Liver (tissue), 9 donors: ENCODE data around the gene SYT2. TPM values are rescaled to one million over a fixed set of nuclear protein-coding genes. Genes with fewer than 3 reads are reported as not detected.

ENCODE experiments used
- DNase-seq: peaks from one replicate; pipeline ENCODE4 v3.0.0-alpha.2; 2017; ENCODE audit warnings: low spot score
- H3K27ac ChIP-seq, 2 donors: one replicate each; pipeline ENCODE4 v1.7.0; 2013; ENCODE audit warnings: inconsistent platforms in 2 of 2, low read length in 2 of 2, control low read depth in 1 of 2, low read depth in 1 of 2, mild to moderate bottlenecking in 1 of 2
- H3K27me3 ChIP-seq, 4 donors: one replicate each; pipeline versions ENCODE4 v1.6.1 to v1.7.0; 2013; ENCODE audit warnings: low read length in 3 of 4, inconsistent platforms in 1 of 4, mild to moderate bottlenecking in 1 of 4, moderate library complexity in 1 of 4; ENCODE audit not compliant: control insufficient read depth in 4 of 4, insufficient read depth in 4 of 4
- H3K36me3 ChIP-seq, 4 donors: one replicate each; pipeline versions ENCODE4 v1.6.1 to v1.7.0; 2013; ENCODE audit warnings: low read length in 3 of 4, mild to moderate bottlenecking in 3 of 4, low read depth in 1 of 4, moderate library complexity in 1 of 4; ENCODE audit not compliant: control insufficient read depth in 4 of 4, insufficient read depth in 3 of 4
- H3K4me1 ChIP-seq, 4 donors: one replicate each; pipeline versions ENCODE4 v1.6.1 to v1.7.0; 2013; ENCODE audit warnings: low read length in 3 of 4, mild to moderate bottlenecking in 3 of 4, moderate library complexity in 1 of 4; ENCODE audit not compliant: control insufficient read depth in 4 of 4, insufficient read depth in 4 of 4
- H3K4me3 ChIP-seq, 3 donors: one replicate each; pipeline versions ENCODE4 v1.6.1 to v1.7.0; 2013; ENCODE audit warnings: low read length in 3 of 3, control low read depth in 1 of 3, low read depth in 1 of 3, mild to moderate bottlenecking in 1 of 3
- H3K9ac ChIP-seq, 2 donors: one replicate each; pipeline ENCODE4 v1.7.0; 2013; ENCODE audit warnings: low read length in 2 of 2, mild to moderate bottlenecking in 2 of 2, moderate library complexity in 2 of 2, control low read depth in 1 of 2, low read depth in 1 of 2
- H3K9me3 ChIP-seq, 4 donors: one replicate each; pipeline versions ENCODE4 v1.6.1 to v1.7.0; 2013; ENCODE audit warnings: low read length in 3 of 4; ENCODE audit not compliant: control insufficient read depth in 4 of 4
- EGR1 ChIP-seq, 2 donors: IDR thresholded peaks; 2 replicates each; pipeline ENCODE4 v1.6.1; 2016 to 2018; ENCODE audit warnings: antibody characterized with exemption in 2 of 2, low read depth in 2 of 2
- FOXA1 ChIP-seq: IDR thresholded peaks from 2 replicates; pipeline ENCODE4 v1.6.1; 2016; ENCODE audit warnings: antibody characterized with exemption
- GABPA ChIP-seq, 2 donors: IDR thresholded peaks in 1 of 2; conservative IDR thresholded peaks in 1 of 2; 2 replicates each; pipeline ENCODE4 v1.6.1; 2016; ENCODE audit warnings: antibody characterized with exemption in 2 of 2, mild to moderate bottlenecking in 1 of 2, moderate library complexity in 1 of 2
- HNF4A ChIP-seq, 2 donors: conservative IDR thresholded peaks; 2 replicates each; pipeline ENCODE4 v1.6.1; 2016; ENCODE audit warnings: antibody characterized with exemption in 2 of 2, mild to moderate bottlenecking in 2 of 2
- HNF4G ChIP-seq: IDR thresholded peaks from 2 replicates; pipeline ENCODE4 v1.6.1; 2016; ENCODE audit warnings: antibody characterized with exemption
- JUND ChIP-seq, 2 donors: IDR thresholded peaks; 2 replicates each; pipeline ENCODE4 v1.6.1; 2016; ENCODE audit warnings: antibody characterized with exemption in 2 of 2
- NR2F2 ChIP-seq: IDR thresholded peaks from 2 replicates; pipeline ENCODE4 v1.6.1; 2016; ENCODE audit warnings: antibody characterized with exemption
- RAD21 ChIP-seq, 2 donors: IDR thresholded peaks; 2 replicates each; pipeline ENCODE4 v1.6.1; 2016; ENCODE audit warnings: antibody characterized with exemption in 2 of 2, mild to moderate bottlenecking in 2 of 2
- RXRA ChIP-seq, 2 donors: IDR thresholded peaks; 2 replicates each; pipeline ENCODE4 v1.6.1; 2017 to 2018; ENCODE audit warnings: antibody characterized with exemption in 2 of 2, mild to moderate bottlenecking in 1 of 2
- SP1 ChIP-seq: IDR thresholded peaks from 2 replicates; pipeline ENCODE4 v1.6.1; 2018; ENCODE audit warnings: antibody characterized with exemption, mild to moderate bottlenecking
- YY1 ChIP-seq: IDR thresholded peaks from 2 replicates; pipeline ENCODE4 v1.6.1; 2016; ENCODE audit warnings: antibody characterized with exemption, mild to moderate bottlenecking
- WGBS: extraction: QIAGEN DNeasy Blood & Tissue Kit; methylation state at CpG from one replicate; pipeline ENCODE4 v1.1.7; 2013; 5-methylcytosine and 5-hydroxymethylcytosine counted together
- polyA plus RNA-seq, 2 donors: library from polyadenylated mRNA; stranded (reverse) in 1 of 2; unstranded in 1 of 2; fragments of 200-250 nt in 1 of 2; fragments of >200 nt in 1 of 2; fragmentation: Nextera tagmentation in 1 of 2; extraction: Ambion mirVana in 1 of 2; gene quantifications; one replicate each; pipeline versions ENCODE4 v1.2.1 to v1.2.3, GENCODE V29; 2013 to 2015
- total RNA-seq, 2 donors: library from RNA; depleted of rRNA; stranded (reverse); fragments of >200 nt; gene quantifications; one replicate each; pipeline ENCODE4 v1.2.3, GENCODE V29; 2014
- TF ChIP-seq, protein P1 (sequence below): fragments of 150-350 bp; IDR thresholded peaks from 2 replicates; pipeline ENCODE4 v1.5.1; 2017; ENCODE audit warnings: improper control_type of control experiment, low read depth, low read length; ENCODE audit not compliant: missing input control
- TF ChIP-seq, protein P2 (sequence below): IDR thresholded peaks from 2 replicates; pipeline ENCODE4 v1.6.1; 2016; ENCODE audit warnings: antibody characterized with exemption
- TF ChIP-seq, protein P3 (sequence below): IDR thresholded peaks from 2 replicates; pipeline ENCODE4 v1.6.1; 2016; ENCODE audit warnings: antibody characterized with exemption
- TF ChIP-seq, protein P4 (sequence below): IDR thresholded peaks from 2 replicates; pipeline ENCODE4 v1.6.1; 2016; ENCODE audit warnings: antibody characterized with exemption, mild to moderate bottlenecking
- TF ChIP-seq, protein P5 (sequence below): IDR thresholded peaks from 2 replicates; pipeline ENCODE4 v1.6.1; 2016; ENCODE audit warnings: antibody characterized with exemption
- donor health status: healthy.
- donor health status: healthy.
- donor health status: healthy.
- donor health status: healthy.
- donor health status: healthy.

Gene SYT2
- total and polyA plus RNA-seq, 4 donors, result under 0.01 to 0.07 TPM; not detected in 2

DNA sequence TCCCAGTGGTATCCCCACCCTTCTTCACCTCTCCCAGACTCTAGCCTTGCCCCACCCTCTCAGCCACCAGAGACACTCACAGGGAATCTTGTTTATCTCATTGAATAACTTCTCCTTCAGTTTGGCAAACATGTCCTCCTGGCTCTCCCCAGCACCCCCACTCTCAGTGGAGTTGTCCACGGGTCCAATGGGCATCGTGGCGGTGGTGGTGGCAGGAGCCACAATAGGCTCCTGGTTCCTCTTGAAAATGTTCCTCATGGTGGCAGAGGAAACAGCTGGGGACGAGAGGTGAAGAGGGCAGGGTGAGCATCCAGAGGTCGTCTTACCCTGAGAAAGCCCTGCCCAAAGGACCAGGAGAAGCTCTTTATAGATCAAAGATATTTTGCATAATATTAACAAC, 104.7 kb downstream of the SYT2 start:
- Histone ChIP-seq H3K9me3 (no peaks in the 10 kb centered on the region), H3K4me3 (no peak overlapping the region), H3K9ac (no peak overlapping the region), H3K4me1 (no peaks in the 10 kb centered on the region), H3K27me3 (no peaks in the 10 kb centered on the region), H3K36me3 (peaks cover 0 to 6% (median under 1%) of the 10 kb centered on the region in 4 donors), H3K27ac (no peak overlapping the region)
- WGBS, result 87% methylated on average over 5 of the region's 5 CpGs
- TF ChIP-seq, protein P1, sequence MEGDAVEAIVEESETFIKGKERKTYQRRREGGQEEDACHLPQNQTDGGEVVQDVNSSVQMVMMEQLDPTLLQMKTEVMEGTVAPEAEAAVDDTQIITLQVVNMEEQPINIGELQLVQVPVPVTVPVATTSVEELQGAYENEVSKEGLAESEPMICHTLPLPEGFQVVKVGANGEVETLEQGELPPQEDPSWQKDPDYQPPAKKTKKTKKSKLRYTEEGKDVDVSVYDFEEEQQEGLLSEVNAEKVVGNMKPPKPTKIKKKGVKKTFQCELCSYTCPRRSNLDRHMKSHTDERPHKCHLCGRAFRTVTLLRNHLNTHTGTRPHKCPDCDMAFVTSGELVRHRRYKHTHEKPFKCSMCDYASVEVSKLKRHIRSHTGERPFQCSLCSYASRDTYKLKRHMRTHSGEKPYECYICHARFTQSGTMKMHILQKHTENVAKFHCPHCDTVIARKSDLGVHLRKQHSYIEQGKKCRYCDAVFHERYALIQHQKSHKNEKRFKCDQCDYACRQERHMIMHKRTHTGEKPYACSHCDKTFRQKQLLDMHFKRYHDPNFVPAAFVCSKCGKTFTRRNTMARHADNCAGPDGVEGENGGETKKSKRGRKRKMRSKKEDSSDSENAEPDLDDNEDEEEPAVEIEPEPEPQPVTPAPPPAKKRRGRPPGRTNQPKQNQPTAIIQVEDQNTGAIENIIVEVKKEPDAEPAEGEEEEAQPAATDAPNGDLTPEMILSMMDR, result no peak
- TF ChIP-seq SP1, result no peak
- DNase-seq, result no peak

DNA sequence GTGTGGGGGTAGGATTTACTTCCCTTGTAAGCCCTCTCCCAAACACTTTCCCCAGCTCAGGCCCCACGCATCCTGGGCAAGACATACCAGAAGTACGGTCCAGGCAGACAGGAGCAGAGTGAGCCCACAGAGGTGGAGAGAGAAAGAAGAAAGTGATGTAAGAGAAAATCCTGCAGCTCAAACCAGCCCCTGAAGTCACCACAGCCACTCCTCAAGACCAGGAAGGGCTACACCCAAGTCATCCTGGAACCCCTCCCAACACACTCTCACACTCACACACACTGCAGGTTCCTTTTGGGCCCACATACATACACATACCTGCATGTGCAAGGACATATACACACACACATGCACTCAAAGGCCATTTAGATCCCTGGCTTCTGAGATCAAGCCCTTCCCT, 106.8 kb downstream of the SYT2 start:
- Histone ChIP-seq H3K27ac (no peak overlapping the region), H3K9me3 (no peaks in the 10 kb centered on the region), H3K4me3 (no peak overlapping the region), H3K4me1 (no peaks in the 10 kb centered on the region), H3K9ac (no peak overlapping the region), H3K27me3 (no peaks in the 10 kb centered on the region), H3K36me3 (peaks cover 0 to 6% (median under 1%) of the 10 kb centered on the region in 4 donors)
- no peak for DNase-seq
- TF ChIP-seq, protein P2, sequence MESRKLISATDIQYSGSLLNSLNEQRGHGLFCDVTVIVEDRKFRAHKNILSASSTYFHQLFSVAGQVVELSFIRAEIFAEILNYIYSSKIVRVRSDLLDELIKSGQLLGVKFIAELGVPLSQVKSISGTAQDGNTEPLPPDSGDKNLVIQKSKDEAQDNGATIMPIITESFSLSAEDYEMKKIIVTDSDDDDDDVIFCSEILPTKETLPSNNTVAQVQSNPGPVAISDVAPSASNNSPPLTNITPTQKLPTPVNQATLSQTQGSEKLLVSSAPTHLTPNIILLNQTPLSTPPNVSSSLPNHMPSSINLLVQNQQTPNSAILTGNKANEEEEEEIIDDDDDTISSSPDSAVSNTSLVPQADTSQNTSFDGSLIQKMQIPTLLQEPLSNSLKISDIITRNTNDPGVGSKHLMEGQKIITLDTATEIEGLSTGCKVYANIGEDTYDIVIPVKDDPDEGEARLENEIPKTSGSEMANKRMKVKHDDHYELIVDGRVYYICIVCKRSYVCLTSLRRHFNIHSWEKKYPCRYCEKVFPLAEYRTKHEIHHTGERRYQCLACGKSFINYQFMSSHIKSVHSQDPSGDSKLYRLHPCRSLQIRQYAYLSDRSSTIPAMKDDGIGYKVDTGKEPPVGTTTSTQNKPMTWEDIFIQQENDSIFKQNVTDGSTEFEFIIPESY, result no peak
- TF ChIP-seq, protein P3, sequence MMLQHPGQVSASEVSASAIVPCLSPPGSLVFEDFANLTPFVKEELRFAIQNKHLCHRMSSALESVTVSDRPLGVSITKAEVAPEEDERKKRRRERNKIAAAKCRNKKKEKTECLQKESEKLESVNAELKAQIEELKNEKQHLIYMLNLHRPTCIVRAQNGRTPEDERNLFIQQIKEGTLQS, result no peak
- no peak for TF ChIP-seq YY1
- TF ChIP-seq GABPA (IDR thresholded peaks at IDR 0.05 in 1 of 2, conservative IDR thresholded peaks at IDR 0.05 in 1 of 2), result no peak
- TF ChIP-seq RAD21 (IDR thresholded peaks at IDR 0.05), result no peak
- TF ChIP-seq, protein P4, sequence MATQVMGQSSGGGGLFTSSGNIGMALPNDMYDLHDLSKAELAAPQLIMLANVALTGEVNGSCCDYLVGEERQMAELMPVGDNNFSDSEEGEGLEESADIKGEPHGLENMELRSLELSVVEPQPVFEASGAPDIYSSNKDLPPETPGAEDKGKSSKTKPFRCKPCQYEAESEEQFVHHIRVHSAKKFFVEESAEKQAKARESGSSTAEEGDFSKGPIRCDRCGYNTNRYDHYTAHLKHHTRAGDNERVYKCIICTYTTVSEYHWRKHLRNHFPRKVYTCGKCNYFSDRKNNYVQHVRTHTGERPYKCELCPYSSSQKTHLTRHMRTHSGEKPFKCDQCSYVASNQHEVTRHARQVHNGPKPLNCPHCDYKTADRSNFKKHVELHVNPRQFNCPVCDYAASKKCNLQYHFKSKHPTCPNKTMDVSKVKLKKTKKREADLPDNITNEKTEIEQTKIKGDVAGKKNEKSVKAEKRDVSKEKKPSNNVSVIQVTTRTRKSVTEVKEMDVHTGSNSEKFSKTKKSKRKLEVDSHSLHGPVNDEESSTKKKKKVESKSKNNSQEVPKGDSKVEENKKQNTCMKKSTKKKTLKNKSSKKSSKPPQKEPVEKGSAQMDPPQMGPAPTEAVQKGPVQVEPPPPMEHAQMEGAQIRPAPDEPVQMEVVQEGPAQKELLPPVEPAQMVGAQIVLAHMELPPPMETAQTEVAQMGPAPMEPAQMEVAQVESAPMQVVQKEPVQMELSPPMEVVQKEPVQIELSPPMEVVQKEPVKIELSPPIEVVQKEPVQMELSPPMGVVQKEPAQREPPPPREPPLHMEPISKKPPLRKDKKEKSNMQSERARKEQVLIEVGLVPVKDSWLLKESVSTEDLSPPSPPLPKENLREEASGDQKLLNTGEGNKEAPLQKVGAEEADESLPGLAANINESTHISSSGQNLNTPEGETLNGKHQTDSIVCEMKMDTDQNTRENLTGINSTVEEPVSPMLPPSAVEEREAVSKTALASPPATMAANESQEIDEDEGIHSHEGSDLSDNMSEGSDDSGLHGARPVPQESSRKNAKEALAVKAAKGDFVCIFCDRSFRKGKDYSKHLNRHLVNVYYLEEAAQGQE, result no peak
- TF ChIP-seq RXRA (IDR thresholded peaks at IDR 0.05), result no peak
- TF ChIP-seq HNF4G, result no peak
- TF ChIP-seq NR2F2, result no peak
- no peak for TF ChIP-seq FOXA1
- TF ChIP-seq EGR1 (IDR thresholded peaks at IDR 0.05; ENCODE audit: low read depth in 2 of 2), result no peak
- TF ChIP-seq SP1, result no peak
- TF ChIP-seq JUND (IDR thresholded peaks at IDR 0.05), result no peak
- TF ChIP-seq, protein P5, sequence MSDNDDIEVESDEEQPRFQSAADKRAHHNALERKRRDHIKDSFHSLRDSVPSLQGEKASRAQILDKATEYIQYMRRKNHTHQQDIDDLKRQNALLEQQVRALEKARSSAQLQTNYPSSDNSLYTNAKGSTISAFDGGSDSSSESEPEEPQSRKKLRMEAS, result no peak
- no peak for TF ChIP-seq HNF4A (conservative IDR thresholded peaks at IDR 0.05)
- WGBS, result 92% methylated on average over 2 of the region's 2 CpGs
